HG02623 (cell line): ENCODE results near the gene TOR4A.
"Not testable (repeated sequence)": the region's sequence is repeated elsewhere in the genome, so short reads cannot be mapped to it uniquely, and the experiment has no call there.

Experiments used
- ATAC-seq: cut with Tn5 transposase; IDR thresholded peaks from one replicate; pipeline ENCODE4 v1.9.1; 2021; ENCODE audit warnings: moderate library complexity; ENCODE audit not compliant: unreplicated experiment

TOR4A gene

DNA sequence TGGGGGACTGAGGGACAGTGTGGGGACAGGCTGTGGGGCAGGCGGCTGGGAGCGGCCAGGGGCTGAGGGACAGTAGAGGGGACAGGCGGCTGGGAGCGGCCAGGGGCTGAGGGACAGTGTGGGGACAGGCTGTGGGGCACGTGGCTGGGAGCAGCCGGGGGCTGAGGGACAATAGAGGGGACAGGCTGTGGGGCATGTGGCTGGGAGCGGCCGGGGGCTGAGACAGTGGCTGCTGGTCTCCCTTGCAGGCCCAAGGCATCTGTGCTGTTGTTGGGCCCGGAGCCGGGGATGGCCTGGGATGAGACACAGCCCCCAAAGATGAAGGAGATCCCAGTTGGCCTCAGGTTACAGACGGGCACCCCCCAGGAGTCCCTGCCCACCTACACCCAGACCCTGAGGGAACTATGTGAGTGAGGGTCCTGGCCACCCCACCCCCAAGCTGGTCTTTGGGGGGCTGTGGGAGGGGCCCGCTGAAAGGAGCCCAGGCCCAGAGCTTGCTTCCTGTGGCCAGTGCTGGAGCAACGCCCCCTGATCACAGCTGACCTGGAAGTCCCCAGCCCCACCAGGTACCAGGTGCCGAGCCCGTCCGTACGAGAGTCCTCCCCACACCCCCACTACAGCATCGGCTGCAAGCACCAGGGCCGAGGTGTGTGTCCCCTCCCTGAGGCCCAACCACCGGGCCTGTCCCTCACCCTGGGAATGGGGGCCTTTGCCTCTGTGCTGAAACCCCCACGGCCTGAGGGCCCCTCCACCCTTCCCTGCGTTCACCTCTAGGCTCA is 25.8 kb upstream of the TOR4A start:
- no peak for ATAC-seq

DNA sequence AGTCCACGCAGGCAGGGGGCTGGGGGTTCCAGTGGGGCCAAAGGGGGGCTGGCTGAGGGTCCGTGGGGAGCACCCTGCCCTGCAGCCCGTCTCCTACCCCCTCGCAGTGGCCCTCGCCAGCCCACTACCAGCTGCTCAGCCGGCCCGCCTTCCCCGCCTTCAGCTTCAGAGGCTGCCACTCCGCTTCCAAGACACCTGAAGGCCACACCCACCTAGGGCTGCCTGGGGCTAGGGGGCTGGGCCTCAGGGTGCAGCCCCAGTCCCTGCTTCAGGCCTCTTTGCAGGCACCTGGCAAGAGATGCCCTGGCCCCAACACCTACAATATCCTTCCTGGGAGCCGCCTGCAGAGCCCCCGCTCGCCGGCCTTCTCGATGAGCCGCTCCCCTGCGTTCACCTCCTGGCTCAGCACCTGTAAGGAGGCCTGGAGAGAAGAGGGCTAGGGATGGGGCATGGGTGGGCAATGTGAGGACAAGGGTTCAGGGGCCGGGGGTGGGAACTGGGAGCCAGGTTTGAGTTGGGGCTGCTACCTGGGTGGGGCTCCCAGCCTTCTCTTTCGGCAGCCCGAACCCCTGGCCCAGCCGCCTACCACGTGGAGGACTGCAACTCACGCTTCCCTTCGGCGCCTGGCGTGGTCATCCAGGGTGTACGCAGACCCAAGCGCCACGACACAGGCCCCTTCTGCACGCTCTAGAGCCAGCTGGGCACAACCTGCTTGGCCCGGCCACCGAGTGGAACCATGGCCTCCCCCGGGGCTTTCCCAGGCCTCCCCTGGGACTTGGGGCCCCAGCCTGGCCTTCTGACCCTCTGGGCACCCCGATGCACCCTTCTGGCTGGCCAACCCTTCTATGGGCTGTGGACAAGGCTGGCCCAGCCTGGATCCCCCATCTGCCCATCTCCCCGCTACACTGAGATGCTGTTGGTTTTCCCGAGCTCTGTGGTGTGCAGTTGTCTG is 24.7 kb upstream of the TOR4A start:
- ATAC-seq = no peak

DNA sequence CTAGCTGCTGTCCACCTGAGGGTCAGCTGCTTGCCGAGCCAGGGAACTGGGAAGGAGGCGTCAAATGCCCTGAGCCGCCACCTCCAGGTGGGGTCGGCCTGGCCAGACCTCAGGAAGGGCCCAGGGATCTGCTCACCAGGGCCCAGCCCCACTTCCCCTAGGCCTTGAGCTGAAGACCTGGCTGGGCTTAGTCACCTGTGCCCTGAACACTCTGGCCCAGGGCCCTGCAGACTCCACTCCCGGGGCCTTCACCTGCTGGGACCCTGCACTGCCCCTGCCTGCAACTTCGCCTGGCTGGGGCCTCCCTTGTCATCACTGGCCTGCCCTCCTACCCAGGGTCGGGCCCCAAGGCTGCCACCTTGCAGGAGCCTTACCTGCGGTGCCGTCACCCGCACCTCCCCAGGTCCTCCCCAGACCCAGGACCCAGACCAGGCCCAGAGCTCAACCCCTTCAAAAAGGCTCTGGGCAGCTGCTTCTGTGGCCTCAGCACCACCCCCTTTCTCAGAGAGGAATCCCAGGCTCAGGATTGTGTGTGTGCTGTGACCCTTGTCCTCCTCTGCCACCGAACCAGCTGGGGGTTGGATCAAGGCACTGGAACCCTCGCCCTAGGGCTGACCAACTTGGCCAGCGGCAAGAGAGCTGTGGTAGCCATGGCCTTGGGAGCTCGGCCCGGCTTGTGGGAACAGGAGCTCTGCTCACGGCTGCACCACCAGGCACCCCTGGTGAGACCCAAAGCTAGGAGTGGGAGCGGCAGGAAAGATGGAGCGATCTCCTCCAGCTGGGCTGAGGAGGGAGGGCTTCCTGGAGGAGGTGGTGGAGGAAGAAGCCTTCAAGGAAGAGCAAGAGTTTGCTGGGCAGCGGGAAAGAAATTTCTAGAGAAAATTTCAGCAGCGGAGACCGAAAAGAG is 23.6 kb upstream of the TOR4A start:
- no peak for ATAC-seq

DNA sequence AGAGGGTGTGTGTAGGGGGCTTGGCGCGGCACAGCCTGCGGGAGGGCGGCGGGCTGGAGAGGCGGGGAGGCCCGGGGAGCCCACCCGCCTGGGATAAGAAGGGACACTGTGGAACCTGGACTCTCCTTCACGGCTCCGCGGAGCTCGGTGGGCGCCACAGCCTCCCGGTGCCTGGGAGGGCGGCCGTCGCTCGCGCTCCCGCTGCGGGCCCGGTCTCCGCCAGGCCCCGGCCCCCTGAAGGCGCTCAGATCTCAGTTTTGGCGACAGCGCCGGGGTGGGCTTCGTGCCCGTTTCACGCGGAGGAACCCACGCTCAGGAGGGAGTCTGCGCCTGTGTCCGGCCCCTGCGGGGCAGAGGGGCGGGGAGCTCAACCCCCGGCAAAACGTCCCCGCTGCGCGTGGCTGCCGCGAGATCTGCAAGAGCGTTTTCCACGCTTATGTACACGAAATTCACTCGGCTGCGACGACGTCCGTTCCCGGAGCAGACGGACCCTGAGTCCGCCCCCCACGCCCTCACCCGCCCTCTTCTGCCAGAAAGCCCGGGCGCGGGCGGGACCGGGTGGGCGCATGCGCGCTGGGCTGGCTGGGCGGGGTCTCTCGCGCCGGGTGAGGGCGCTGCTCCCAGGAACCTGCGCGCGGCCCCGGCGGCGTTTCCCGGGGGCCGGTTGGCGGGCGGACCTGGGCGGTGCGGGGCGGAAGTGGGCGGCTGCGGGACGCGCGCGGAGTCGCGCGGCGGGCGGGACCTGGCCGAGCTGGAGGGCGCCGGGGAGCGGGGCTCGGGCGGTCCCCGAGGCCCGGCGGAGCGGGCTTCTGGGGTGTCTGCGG is 22.7 kb upstream of the TOR4A start, which contains the start of gene NELFB:
TSS of gene NELFB (plus strand) at position 704 of the 824 bp plus-strand sequence.
- ATAC-seq = peak; percentile 76

DNA sequence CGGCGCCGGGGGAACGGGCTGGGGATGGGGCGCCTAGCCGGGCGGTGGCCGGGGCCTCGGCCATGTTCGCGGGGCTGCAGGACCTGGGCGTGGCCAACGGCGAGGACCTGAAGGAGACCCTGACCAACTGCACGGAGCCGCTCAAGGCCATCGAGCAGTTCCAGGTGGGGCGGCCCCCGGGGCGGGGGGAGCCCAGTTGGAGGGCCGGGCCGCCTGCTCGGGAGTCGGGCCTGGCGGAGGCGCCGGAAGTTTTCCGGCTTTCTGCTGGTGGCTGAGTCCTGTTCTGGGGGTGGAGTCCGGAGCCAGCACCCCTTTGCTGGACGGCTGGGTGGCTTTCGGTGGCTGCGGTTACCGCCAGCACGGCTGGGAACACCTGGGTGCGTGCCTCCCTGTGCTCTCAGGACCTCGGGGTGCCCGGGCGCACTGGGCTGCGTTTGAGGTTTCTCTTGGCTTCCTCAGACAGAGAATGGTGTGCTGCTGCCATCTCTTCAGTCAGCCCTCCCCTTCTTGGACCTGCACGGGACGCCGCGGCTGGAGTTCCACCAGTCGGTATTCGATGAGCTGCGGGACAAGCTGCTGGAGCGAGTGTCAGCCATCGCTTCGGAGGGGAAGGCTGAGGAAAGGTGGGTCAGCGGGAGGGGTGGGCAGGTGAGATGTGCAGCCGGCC is 21.9 kb upstream of the TOR4A start:
- ATAC-seq = peak; percentile 13

DNA sequence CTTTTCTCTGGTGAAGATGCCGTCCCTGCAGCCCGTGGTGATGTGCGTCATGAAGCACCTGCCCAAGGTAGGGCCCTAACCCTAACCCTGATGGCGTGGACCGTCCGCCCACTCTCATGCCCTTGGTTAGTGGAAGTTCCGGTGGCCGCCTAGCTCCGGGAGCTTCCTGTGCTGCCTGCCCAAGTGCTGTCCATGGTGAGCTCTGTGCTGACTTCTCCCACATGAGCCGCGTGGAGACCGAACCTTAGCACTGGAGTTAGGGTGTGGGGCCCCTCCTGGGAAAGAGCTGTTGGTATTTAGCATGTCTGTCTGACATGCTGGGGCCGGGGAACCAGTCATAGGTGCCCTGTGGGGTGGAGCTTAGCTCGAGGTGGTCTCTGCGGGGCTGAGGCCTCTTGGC is 21.2 kb upstream of the TOR4A start:
- no peak for ATAC-seq

DNA sequence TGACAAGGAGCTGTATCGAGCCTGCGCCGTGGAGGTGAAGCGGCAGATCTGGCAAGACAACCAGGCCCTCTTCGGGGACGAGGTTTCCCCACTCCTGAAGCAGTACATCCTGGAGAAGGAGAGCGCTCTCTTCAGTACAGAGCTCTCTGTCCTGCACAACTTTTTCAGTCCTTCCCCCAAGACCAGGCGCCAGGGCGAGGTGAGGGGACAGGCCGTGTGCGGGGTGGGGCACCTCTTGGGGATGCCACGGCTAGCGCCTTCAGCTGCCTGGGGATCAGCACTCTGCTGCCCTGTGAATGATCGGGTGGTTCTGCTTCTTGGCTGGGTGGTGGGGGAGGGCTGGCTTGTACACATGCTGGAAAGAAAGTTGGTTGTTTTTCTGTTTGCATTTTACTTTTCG is 20.7 kb upstream of the TOR4A start:
- no peak for ATAC-seq

DNA sequence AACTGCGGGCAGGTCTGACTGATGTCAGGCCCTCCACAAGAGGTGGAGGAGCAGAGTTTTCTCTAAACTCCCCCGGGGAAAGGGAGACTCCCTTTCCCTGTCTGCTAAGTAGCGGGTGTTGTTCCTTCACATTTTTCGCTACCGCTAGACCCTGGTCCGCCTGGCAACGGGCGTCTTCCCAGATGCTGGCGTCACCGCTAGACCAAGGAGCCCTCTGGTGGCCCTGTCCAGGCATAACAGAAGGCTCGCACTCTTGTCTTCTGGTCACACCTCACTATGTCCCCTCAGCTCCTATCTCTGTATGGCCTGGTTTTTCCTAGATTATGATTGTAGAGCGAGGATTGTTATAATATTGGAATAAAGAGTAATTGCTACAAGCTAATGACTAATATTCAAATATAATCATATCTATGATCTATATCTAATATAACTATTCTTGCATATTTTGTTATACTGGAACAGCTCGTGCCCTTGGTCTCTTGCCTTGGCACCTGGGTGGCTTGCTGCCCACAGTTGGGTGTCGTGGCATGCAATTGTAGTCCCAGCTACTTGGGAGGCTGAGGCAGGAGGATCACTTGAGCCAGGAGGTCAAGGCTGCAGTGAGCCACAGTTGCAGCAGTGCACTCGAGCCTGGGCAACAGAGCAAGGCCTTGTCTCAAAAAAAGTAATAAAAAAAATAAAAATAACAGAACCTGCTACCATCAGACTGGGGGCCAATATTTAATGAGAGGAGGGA is 15.2 kb upstream of the TOR4A start:
- not testable (repeated sequence) for ATAC-seq

DNA sequence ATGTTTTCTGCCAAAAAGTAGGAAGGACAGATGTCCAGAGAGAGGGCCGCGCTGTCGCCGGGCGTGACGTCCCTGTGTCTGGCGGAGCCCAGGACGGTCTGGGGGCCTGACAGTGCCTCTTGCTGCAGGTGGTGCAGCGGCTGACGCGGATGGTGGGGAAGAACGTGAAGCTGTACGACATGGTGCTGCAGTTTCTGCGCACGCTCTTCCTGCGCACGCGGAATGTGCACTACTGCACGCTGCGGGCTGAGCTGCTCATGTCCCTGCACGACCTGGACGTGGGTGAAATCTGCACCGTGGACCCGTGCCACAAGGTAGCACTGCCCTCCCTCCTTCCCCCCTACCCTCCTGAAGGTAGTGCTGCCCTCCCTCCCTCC is 14.6 kb upstream of the TOR4A start:
- ATAC-seq = no peak

DNA sequence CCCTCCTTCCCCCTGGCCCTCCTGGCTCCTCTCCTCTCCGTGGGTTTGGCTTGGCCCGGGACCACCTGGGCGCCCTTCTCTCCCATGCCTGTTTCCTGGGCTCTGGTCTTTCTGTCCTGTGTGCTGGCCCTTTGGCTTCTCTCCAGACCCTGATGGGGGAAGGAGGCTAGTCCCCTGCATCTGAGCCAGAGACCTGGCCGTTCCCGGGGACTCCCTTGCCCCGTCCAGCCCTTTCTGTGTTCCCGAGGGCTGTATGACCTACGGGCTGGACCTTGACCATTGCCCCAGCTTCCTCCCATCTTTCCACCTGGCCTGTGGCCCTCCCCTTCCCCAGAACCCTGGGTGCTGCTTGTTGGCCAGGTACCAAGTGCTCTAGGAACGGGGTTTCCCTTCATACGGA is 14.0 kb upstream of the TOR4A start:
- no peak for ATAC-seq

DNA sequence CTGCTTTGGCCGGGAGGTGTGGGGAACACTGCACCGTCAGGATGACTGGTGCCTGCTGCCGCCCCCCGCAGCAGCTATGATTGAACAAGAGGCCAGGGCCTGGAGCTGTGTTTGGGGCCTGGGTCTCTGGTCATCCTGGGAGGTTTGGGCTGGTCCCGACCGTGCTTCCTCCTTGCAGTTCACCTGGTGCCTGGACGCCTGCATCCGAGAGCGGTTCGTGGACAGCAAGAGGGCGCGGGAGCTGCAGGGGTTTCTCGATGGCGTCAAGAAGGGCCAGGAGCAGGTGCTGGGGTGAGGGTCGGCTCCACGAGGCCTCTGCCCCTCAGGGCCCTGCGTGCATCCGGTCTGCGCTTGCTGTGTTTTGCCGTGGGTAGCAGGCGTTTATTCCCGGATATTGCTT is 13.5 kb upstream of the TOR4A start:
- no peak for ATAC-seq

DNA sequence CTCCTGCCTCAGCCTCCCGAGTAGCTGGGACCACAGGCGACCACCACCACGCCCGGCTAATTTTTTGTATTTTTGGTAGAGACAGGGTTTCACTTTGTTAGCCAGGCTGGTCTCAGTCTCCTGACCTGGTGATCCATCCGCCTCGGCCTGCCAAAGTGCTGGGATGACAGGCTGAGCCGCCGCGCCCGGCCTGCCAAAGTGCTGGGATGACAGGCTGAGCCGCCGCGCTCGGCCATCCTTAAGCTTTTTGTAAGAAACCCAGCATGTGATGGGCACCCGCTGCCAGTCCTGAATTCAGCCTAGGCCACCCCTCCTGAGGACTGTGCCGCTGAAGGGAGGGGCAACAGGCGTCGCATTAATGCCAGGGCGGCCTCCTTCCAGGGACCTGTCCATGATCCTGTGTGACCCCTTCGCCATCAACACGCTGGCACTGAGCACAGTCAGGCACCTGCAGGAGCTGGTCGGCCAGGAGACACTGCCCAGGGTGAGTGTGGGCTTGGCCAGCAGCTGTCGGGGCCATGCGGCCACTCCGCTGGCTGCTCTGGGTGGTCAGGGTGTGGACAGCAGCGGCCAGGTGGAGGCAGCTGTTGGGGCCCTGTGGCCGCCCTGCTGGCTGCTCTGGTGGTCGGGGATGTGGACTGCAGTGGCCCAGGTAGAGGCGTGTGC is 11.9 kb upstream of the TOR4A start:
- ATAC-seq = no peak

DNA sequence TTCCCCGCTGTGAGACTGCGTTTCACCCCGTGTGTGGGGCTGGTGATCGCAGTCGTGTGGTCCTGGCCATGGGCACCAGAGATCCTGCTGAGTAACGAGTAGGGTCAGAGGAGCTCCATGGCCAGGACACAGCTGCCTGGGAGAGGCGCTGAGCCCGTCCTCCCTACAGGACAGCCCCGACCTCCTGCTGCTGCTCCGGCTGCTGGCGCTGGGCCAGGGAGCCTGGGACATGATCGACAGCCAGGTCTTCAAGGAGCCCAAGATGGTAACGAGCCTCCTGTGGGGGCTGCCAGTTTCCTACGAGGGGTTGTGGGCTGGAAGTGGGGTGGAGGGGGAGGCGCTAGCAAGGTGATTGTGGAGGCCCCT is 11.4 kb upstream of the TOR4A start:
- no peak for ATAC-seq

DNA sequence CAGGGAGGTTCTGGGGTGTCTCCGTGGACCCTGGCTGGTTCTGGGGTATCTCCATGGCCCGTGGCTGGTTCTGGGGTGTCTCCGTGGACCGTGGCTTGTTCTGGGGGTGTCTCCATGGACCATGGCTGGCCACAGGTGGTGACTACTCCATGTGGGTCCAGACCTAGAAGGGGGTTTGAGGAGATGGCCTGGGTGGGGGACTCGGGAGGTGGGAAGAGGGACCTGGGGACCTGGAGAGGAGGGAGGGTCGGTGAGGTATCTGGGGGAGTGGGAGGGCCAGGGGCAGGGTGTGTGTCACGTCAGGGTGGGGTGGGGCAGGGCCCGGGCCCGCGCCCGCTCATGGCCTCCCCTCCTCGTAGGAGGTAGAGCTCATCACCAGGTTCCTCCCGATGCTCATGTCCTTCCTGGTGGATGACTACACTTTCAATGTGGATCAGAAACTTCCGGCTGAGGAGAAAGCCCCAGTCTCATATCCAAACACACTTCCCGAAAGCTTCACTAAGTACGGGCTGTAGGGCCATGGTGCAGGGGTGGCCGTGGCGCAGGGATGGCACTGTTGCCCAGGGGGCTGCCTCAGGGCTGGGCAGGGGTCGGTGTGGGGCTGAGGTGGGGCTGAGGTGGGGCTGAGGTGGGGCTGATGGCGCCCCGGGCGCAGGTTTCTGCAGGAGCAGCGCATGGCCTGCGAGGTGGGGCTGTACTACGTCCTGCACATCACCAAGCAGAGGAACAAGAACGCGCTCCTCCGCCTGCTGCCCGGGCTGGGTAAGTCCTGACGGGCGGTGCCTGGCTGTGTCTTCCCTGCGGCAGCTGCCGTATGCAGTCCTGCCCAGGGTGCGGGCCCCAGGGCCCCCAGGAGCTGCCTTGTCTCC is 10.7 kb upstream of the TOR4A start:
- no peak for ATAC-seq

DNA sequence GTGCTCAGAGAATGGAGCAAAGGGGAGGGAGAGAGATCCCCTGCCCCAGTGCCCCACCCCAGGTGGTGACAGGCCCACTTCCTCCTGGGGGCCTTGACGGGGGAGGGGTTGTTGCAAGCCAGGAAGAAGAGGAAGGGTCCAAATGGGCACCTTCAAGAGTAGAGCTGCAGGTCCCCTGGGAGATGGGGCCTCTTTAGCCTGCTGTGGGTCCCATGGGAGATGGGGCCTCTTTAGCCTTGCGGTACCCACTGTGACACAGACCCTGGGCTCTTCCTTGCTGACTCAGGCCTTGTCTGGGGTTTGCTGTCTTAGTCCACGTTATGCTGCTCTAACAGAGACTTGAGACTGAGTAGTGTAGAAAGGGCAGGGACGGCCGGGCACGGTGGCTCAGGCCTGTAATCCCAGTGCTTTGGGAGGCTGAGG is 9.6 kb upstream of the TOR4A start:
- no peak for ATAC-seq

DNA sequence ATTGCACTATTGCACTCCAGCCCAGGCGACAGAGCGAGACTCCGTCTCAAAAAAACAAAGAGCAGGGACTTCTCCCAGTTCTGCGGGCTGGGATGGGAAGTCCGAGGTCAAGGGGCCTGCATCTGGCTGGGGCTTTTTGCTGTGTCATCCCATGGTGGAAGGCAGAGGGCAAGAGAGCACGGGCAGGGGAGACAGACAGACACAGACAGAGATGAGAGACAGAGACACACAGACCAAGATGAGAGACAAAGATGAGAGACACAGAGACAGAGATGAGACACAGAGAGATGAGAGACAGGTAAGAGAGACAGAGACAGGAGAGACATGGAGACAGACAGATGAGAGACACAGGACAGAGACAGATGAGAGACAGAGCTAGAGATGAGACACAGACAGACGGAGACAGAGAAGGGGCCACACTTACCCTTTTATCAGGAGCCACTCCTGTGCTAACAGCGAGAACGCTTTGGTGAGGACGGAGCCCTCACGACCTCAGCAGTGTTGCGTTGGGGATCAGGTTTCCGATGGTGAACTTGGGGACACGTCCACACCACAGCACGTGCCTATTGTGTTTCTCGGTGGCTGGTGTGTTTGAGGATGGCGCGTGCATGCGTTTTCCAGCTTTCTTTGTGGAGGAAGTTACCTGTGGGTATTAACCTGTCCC is 8.9 kb upstream of the TOR4A start:
- no peak for ATAC-seq

DNA sequence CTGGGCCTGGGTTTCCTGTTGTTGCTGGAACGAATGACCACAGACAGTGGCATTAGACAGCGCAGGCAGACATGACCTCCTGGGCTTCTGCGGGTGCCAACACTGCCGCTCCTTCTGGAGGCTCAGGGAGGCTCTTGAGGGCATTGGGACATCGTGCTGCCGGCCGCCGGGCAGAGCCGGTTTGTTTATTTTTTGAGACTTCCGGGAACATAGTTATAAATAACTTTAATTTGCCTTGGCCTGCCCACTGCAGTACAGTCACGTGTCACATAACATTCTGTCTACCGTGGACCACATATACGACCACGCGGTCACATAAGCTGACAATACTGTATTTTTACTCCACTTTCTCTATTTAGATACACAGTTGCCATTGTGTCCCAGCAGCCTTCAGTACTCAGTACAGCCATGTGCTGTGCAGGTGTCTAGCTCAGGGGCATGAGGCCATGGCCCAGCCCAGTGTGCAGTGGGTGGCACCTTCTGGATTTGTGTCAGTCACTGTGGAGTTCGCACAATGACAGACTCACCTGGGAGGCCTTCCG is 8.2 kb upstream of the TOR4A start:
- no peak for ATAC-seq
